ENCODE measurements around the gene MEIS3.
"Not testable (repeated sequence)": the region's sequence is repeated elsewhere in the genome, so short reads cannot be mapped to it uniquely, and the experiment has no call there.

The MEIS3 gene

DNA sequence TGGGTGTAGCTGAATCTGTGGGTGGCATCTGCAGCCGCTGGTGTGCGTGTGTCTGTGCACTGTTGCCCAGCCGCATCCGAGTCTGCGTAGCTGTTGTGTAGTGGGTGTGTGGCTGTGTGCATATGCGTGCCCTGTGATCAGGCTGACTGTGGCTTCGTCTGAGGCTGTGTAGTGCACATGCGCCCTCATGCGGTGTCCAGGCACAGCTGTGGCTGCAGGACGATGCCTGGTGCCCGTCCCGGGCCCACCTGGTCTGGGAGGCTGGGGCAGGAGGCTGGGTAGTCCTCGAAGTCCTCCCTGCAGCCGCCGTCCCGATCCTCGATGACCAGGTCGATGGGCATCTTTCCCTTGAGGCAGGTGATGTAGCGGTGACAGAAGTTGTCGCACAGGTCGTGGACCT, 4.9 kb downstream of the MEIS3 start:
- Histone ChIP-seq H3K9ac (ENCODE audit: low read depth, low read length) (no peak overlapping the region), H3K4me1 (ENCODE audit: insufficient read depth, low read length) (peaks cover under 1% of the 10 kb centered on the region; the same call in 1 of the 2 replicates), H3K9me3 (ENCODE audit: control insufficient read depth, insufficient read depth, low read length) (no peaks in the 10 kb centered on the region), H3K36me3 (ENCODE audit: insufficient read depth, low read length) (peaks cover 4% of the 10 kb centered on the region; the same call in 1 of the 2 replicates)

DNA sequence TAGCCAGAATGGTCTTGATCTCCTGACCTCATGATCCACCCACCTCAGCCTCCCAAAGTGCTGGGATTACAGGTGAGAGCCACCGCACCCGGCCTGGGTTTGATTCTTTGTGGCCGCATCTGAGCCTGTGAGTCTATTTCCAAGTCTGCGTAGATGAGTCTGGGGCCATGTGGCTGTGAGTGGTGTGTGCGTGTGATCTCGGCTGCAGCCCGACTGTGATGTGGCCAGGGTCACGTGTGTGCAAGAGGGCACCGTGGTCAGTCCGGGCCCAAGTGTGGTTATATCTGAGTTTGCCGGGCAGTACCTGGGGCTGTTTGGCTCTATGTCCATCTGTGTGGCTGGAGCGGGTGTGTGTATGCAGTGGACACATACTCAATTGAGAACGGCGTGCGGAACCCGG, 5.4 kb downstream of the MEIS3 start:
- Histone ChIP-seq H3K36me3 (ENCODE audit: insufficient read depth, low read length) (peaks cover 4% of the 10 kb centered on the region; the same call in 1 of the 2 replicates), H3K9ac (ENCODE audit: low read depth, low read length) (no peak overlapping the region), H3K4me1 (ENCODE audit: insufficient read depth, low read length) (no peaks in the 10 kb centered on the region; the same call in 1 of the 2 replicates), H3K9me3 (ENCODE audit: control insufficient read depth, insufficient read depth, low read length) (no peaks in the 10 kb centered on the region)

DNA sequence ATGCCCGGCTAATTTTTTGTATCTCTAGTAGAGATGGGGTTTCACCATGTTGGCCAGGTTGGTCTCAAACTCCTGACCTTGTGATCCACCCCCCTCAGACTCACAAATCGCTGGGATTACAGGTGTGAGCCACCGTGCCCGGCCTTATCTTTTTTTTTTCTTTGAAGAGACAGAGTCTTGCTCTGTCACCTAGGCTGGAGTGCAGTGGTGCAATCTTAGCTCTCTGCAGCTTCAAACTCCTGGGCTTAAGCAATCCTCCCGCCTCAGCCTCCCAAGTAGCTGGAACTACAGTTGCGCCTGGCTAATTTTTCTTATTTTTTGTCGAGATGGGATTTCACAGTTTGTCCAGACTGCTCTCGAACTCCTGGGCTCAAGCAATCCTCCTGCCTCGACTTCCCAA, 7.6 kb downstream of the MEIS3 start:
- not testable (repeated sequence) for H3K9ac ChIP-seq (ENCODE audit: low read depth, low read length); H3K36me3 ChIP-seq (ENCODE audit: insufficient read depth, low read length); H3K9me3 ChIP-seq (ENCODE audit: control insufficient read depth, insufficient read depth, low read length); H3K4me1 ChIP-seq (ENCODE audit: insufficient read depth, low read length)

DNA sequence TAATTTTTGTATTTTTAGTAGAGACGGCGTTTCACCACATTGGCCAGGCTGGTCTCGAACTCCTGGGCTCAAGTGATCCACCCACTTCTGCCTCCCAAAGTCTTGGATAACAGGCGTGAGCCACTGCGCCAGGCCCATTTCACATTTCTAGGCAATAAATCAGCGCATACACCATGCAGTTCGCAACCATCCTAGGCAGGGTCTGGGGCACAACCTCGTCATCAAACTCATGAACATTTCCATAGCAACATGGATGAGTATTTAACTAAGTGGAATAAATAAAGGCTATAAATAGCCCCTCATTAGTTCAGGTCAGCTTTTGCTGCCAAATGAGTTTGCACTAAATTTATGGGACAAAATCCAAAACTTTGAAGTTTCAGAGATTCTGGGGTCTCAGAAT, 8.2 kb downstream of the MEIS3 start:
- Histone ChIP-seq H3K9me3 (ENCODE audit: control insufficient read depth, insufficient read depth, low read length) (no peaks in the 10 kb centered on the region), H3K36me3 (ENCODE audit: insufficient read depth, low read length) (peaks cover 4% of the 10 kb centered on the region), H3K9ac (ENCODE audit: low read depth, low read length) (no peak overlapping the region), H3K4me1 (ENCODE audit: insufficient read depth, low read length) (no peaks in the 10 kb centered on the region)

DNA sequence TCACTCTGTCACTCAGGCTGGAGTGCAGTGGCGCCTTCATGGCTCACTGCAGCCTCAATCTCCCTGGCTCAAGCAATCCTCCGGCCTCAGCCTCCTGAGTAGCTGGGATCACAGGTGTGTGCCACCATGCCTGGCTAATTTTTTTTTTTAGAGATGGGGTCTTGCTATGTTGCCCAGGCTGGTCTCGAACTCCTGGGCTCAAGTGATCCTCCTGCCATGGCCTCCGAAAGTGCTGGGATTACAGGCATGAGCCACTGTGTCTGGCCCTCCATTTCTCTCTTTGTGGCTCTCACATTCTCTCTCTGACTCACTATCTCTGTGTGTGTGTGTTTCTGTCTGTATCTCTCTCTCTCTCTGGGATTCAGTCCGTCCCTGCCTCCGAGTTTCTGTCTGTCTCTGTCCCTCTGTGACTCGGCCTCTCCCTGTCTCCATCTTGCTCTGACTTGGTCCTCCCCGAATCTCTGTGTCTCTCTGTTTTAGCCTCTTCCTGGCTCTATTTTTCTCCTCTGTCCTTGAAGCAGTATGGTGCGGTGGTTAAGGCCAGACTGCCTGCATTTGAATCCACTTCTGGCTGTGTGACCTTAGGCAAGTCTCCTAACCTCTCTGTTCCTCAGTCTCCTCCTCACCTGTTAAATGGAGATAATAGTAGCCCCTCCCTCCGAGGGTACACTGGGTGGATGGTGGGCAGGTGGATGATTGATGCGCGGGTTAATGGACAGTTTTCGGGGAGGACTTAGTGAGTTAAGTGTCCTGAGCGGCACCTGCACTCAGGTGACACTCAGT, 11.0 kb downstream of the MEIS3 start:
- Histone ChIP-seq H3K9me3 (ENCODE audit: control insufficient read depth, insufficient read depth, low read length) (no peaks in the 10 kb centered on the region), H3K4me1 (ENCODE audit: insufficient read depth, low read length) (no peaks in the 10 kb centered on the region), H3K36me3 (ENCODE audit: insufficient read depth, low read length) (peaks cover 8% of the 10 kb centered on the region), H3K9ac (ENCODE audit: low read depth, low read length) (no peak overlapping the region)

DNA sequence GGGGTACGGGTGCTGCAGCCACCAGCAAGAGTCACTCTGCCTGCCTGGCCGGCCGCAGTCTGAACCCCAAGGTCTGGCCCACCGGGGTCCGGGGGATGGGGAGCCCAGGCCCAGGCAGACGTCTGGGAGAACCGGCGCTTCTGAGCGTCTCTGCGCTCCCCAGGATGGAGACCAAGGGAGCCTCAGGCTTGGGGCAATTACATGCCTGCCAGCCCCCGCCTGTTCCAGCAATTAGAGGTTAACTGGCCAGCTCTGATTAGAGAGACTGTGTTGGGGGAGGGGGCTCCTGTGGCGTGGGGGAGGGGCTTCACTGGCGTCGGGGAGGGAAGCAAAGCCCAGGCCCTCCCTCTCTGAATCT, 11.9 kb downstream of the MEIS3 start:
- Histone ChIP-seq H3K4me1 (ENCODE audit: insufficient read depth, low read length) (no peaks in the 10 kb centered on the region; the same call in 1 of the 2 replicates), H3K36me3 (ENCODE audit: insufficient read depth, low read length) (peaks cover 6% of the 10 kb centered on the region), H3K9ac (ENCODE audit: low read depth, low read length) (peak overlapping the region; percentile 25; the same call in 1 of the 2 replicates), H3K9me3 (ENCODE audit: control insufficient read depth, insufficient read depth, low read length) (no peaks in the 10 kb centered on the region)

DNA sequence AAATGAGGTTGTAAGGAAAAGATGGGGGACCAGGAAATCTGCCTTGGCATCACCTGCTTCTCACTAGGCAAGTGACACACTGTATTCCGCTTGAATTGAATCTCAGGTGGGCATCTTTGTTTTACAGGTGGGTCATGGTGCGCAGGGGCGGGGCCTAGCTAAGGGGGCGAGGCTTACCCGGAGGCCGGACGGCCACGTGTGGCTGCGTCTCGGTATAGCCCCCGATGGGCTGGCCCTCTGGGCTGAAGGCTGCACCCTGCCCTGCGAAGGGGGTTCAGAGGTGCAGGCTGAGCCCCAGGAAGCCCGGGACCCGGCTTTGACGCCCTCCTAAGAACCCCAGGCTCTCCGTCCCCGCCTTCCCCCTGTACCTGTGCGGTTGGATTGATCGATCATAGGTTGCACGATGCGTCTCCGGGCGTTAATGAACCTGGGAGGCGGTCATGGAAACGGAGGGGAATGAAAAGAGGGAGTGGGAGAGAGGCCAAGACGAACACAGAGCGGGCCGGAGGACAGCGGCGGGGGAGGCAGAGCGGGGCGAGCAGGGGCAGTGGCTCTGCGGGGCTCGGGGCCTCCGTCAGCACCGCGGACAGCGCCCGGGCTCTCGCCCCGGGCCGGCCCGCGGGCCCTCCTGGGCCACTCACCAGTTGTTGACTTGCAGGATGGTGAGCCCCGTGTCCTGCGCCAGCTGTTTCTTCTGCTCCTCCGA, 12.5 kb downstream of the MEIS3 start:
- Histone ChIP-seq H3K9me3 (ENCODE audit: control insufficient read depth, insufficient read depth, low read length) (no peaks in the 10 kb centered on the region), H3K4me1 (ENCODE audit: insufficient read depth, low read length) (no peaks in the 10 kb centered on the region; the same call in 1 of the 2 replicates), H3K36me3 (ENCODE audit: insufficient read depth, low read length) (peaks cover 6% of the 10 kb centered on the region), H3K9ac (ENCODE audit: low read depth, low read length) (peak overlapping the region; percentile 25; the same call in 1 of the 2 replicates)

DNA sequence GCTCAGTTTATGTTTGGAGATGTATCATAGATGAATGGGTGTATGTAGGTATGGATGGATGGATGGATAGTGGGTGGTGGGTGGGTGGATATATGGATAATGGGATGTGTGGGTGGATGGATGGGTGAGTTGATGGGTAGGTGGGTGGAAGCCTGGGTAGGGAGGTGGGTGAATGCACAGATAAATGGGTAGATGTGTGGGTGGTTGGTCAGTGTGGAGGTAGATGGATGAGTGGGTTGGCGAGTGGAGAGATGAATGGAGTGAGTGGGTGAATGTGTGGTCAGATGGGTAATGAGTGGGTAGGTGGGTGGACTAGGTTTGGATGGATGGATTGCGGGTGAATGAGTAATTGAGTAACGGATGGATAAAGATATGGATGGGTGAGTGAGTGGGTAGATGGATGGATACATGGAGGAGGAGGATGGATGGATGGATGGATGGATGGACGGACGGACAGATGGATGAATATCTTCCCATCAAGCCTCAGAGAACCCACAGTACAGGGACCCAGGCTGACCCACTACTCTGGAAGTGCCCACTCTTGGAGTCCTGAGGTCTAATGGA, 13.4 kb downstream of the MEIS3 start:
- H3K9me3 ChIP-seq (ENCODE audit: control insufficient read depth, insufficient read depth, low read length) = no peaks in the 10 kb centered on the region
- H3K4me1 ChIP-seq (ENCODE audit: insufficient read depth, low read length) = no peaks in the 10 kb centered on the region; the same call in 1 of the 2 replicates
- H3K9ac ChIP-seq (ENCODE audit: low read depth, low read length) = no peak overlapping the region
- H3K36me3 ChIP-seq (ENCODE audit: insufficient read depth, low read length) = peaks cover 6% of the 10 kb centered on the region

DNA sequence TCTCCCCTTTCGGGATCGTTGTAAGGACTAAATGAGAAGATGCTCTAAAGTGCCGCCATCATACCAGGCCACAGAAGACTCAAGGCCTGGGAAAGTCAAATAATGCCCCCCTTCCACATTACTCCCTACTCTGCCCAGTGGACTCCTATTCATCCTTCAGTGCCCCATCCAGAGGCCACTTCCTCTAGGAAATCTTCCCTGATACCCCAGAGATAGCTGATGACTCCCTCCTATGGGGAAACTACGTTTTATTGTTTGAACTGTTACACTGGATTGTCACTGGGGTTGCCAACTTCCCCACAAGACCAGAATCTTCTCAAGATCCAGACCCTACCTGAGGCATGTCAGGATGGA, 14.2 kb downstream of the MEIS3 start:
- Histone ChIP-seq H3K9me3 (ENCODE audit: control insufficient read depth, insufficient read depth, low read length) (no peaks in the 10 kb centered on the region), H3K4me1 (ENCODE audit: insufficient read depth, low read length) (no peaks in the 10 kb centered on the region; the same call in 1 of the 2 replicates), H3K36me3 (ENCODE audit: insufficient read depth, low read length) (peaks cover 6% of the 10 kb centered on the region), H3K9ac (ENCODE audit: low read depth, low read length) (no peak overlapping the region)

DNA sequence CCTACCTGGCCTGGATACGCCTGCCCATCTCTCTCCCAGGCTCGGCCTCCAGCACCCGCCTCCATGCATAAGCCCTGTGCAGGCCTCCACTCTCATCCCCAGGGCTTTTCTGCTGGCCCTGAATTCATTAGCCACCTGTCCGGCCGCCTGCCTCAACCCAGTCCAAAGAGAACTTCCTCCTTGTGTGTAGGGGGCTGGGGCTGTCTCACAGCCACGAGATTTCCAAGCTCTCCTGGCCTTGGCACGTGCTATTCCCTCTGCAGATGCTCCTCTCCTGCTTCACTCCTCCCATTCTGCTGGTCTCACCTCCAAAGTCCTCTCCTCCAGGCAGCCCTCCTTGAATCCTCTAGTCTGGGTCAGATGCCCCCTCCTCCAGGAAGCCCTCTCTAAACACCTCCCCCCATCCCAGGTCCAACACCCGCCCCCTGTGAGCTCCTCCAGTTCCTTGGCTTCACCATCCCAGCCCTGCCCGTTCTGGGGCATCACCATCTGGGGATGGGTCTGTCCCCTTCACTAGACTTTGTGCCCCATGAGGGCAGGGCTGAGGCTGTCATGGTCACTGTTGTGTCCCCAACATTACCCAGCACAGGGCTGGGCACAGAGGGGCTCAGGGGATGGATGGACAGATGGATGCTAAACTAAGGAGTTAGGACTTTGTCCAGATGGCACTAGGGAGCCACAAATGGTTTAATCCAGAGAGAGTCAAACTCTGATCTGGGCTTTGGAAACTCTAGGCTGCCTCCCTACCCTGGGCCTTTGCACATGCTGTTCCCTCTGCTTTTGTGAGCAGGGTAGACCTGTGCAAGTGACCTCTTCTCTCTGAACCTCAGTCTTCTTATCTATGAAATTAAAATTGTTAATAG, 14.8 kb downstream of the MEIS3 start:
- no peaks in the 10 kb centered on the region; the same call in 1 of the 2 replicates for H3K4me1 ChIP-seq (ENCODE audit: insufficient read depth, low read length)
- peaks cover 6% of the 10 kb centered on the region for H3K36me3 ChIP-seq (ENCODE audit: insufficient read depth, low read length)
- H3K9ac ChIP-seq (ENCODE audit: low read depth, low read length) = no peak overlapping the region
- H3K9me3 ChIP-seq (ENCODE audit: control insufficient read depth, insufficient read depth, low read length) = no peaks in the 10 kb centered on the region

DNA sequence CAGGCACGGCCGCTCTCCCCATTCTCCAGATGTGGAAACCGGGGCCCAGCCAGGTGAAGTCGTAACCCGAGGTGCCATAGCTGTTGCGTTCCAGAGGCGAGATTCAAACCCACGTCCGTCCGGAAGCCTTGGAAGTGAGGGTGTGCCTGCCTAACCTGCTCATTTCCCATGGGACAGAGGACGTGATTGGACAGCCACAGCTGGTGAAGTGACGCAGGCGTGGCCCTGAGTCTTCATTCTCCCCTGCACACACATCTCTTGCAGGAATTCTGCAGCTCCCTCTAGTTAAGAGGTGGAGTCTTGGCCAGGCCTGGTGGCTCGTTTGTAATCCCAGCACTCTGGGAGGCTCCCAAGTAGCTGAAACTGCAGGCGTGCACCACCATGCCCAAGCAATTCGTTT, 16.8 kb downstream of the MEIS3 start:
- Histone ChIP-seq H3K36me3 (ENCODE audit: insufficient read depth, low read length) (peaks cover 6% of the 10 kb centered on the region), H3K9me3 (ENCODE audit: control insufficient read depth, insufficient read depth, low read length) (no peaks in the 10 kb centered on the region), H3K9ac (ENCODE audit: low read depth, low read length) (no peak overlapping the region), H3K4me1 (ENCODE audit: insufficient read depth, low read length) (peaks cover 9% of the 10 kb centered on the region; the same call in 1 of the 2 replicates)

DNA sequence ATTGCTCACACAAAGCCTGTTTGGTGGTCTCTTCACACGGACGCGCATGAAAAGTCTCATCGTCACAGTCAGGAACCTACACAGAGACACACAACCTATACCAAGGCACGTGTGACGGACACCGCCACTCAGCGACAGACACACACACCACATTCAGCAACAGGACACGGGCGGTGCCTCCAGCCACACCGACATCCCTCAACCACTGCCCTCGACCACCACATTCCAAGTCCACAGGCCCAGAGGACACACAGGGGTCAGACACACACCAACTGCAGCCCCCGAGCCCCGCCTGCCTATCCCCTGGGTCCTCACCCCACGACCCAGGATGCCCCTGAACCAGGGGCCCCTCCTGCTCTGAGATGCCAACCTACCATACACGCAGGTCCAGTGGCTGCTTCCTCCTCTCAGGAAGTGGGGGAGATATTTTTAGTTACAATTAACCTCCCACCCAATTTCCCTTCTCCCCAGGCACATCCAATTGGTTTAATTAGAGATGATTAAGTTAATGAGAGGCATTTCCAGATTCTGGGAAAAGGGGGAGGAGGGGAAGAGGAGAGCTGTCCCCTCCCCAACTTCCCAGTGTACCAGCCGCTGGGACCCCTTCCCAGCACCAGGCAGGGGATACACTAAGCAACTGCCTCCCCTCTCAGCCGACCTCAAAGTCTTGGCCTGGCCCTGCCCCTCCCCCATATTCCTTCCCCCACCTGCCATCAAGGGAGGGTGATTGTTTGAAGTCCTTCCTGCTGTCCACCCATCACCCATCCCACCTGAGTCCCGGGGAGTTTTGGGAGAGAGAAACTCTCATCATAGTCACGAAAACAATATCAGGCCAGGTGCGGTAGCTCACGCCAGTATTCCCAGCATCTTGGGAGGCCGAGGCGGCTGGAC, 20.4 kb downstream of the MEIS3 start:
- Histone ChIP-seq H3K4me1 (ENCODE audit: insufficient read depth, low read length) (peaks cover 9% of the 10 kb centered on the region; the same call in 1 of the 2 replicates), H3K36me3 (ENCODE audit: insufficient read depth, low read length) (no peaks in the 10 kb centered on the region; the same call in 1 of the 2 replicates), H3K9me3 (ENCODE audit: control insufficient read depth, insufficient read depth, low read length) (no peaks in the 10 kb centered on the region), H3K9ac (ENCODE audit: low read depth, low read length) (peak overlapping the region; percentile 30; the same call in 1 of the 2 replicates)

DNA sequence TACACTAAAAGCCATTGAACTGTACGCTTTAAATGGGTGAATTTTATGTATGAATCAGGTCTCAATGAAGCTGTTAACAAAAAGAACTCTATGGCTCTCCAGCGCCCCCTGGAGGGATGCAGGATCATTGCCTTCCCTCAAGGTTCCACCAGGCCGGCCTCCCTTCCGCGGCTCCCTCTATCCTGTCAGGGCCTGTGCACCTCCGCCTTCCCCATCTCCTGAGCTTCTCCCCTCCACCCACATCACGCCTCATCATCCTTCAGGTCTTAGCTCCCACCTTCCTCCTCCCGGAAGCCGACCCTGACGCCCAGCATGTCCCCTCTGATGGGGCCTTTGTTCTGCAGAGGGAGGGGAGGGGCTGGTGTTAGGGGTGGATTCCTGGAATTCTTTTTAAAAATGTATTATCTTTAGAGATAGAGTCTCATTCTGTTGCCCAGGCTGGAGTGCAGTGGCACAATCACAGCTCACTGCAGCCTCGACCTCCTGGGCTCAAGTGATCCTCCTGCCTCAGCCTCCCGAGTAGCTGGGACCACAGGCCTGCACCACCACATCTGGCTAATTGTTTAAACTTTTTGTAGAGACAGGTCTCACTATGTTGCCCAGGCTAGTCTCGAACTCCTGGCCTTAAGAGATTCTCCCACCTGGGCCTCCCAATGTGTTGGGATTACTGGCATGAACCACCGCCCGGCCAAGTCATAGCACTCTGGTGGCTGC, 27.7 kb downstream of the MEIS3 start:
- Histone ChIP-seq H3K9ac (ENCODE audit: low read depth, low read length) (peak overlapping the region; percentile 7; the same call in 1 of the 2 replicates), H3K36me3 (ENCODE audit: insufficient read depth, low read length) (no peaks in the 10 kb centered on the region), H3K9me3 (ENCODE audit: control insufficient read depth, insufficient read depth, low read length) (no peaks in the 10 kb centered on the region), H3K4me1 (ENCODE audit: insufficient read depth, low read length) (peaks cover 5% of the 10 kb centered on the region)
